ENCODE data around the gene MYADML2. TPM values are rescaled to one million over a fixed set of nuclear protein-coding genes. Genes with fewer than 3 reads are reported as not detected.

MYADML2 gene
- total and polyA plus RNA-seq, 2 of the 8 experiments (the other 6 are each of a cell fraction or from before 2014, with no cell fraction given): 0.26 to 0.47 TPM

- DNase-seq (ENCODE audit: low read depth in 1 of 2, low spot score in 2 of 2) (no peak), FAIRE-seq (no peak)
- H3K9me3 ChIP-seq (ENCODE audit: insufficient read depth in 2 of 2, low read depth in 1 of 2, low read length in 1 of 2): no peaks in the 10 kb centered on the region
- peak overlapping the region; percentile 81; the same call in 1 of the 2 replicates for H2BK15ac ChIP-seq (ENCODE audit: low read length)
- H4K8ac ChIP-seq (ENCODE audit: extremely low read depth, insufficient read depth, low read length): peak overlapping the region; percentile 30
- H3K79me1 ChIP-seq (ENCODE audit: low read depth, low read length): peaks cover 34% of the 10 kb centered on the region
- peaks cover 3 to 15% (median 5%) of the 10 kb centered on the region in 4 experiments; a peak in 5 of 8 replicates for H3K36me3 ChIP-seq (ENCODE audit: control insufficient read depth in 2 of 4, insufficient read depth in 4 of 4, low read length in 3 of 4)
- no peak overlapping the region for H3K4ac ChIP-seq (replicated peaks; ENCODE audit: insufficient read length, low read depth, low read length)
- H2BK5ac ChIP-seq (ENCODE audit: low read depth, low read length): peak overlapping the region; percentile 75; the same call in 1 of the 2 replicates
- 59% methylated on average over 9 of the region's 10 CpGs; no CpG with 5 or more reads in 1 of the 2 experiments for WGBS, 2 experiments (ENCODE audit: extremely low coverage in 1 of 2, insufficient coverage in 1 of 2, insufficient read length in 1 of 2, insufficient replicate concordance in 2 of 2, low coverage in 1 of 2, low lambda C conversion rate in 2 of 2, missing lambda C conversion rate in 1 of 2)
- no peak overlapping the region for H3K56ac ChIP-seq (replicated peaks; ENCODE audit: insufficient read length, low read depth, low read length)
- no peak overlapping the region for H3K23ac ChIP-seq (ENCODE audit: insufficient read length)
- no peak overlapping the region for H2AK5ac ChIP-seq (ENCODE audit: low read depth, low read length)
- no peak overlapping the region for H2BK120ac ChIP-seq (replicated peaks; ENCODE audit: low read depth, low read length)
- H4K20me1 ChIP-seq (replicated peaks in 1 of 2; ENCODE audit: control insufficient read depth in 1 of 2, insufficient read depth in 2 of 2, low read length in 2 of 2): peaks cover 8 to 24% of the 10 kb centered on the region in 2 experiments
- H3K23me2 ChIP-seq (ENCODE audit: low read depth, low read length): peaks cover 15% of the 10 kb centered on the region; the same call in 1 of the 2 replicates
- peak overlapping the region; percentile 78 to 88 for H3K4me2 ChIP-seq (ENCODE audit: insufficient read depth in 1 of 2, low read depth in 2 of 2, low read length in 2 of 2)
- H3K27ac ChIP-seq (ENCODE audit: low read depth, low read length): no peak overlapping the region; the same call in 1 of the 2 replicates
- no peak overlapping the region for H2BK20ac ChIP-seq (ENCODE audit: low read length)
- POLR2A ChIA-PET (ENCODE audit: partially characterized antibody): interaction anchor here (0.7 to 14.6 kb wide), 25 partner anchors 12 to 139 kb away, joined by 3 to 150 read pairs (median 4); partner anchors contain the start of genes ARHGDIA, MCRIP1, NPB and PCYT2
- H3K27me3 ChIP-seq (replicated peaks in 1 of 4; ENCODE audit: control insufficient read depth in 3 of 4, extremely low read depth in 1 of 4, insufficient read depth in 3 of 4, low read length in 3 of 4): peaks cover 0 to 12% (median 9%) of the 10 kb centered on the region in 4 experiments; a peak in 4 of 7 replicates
- no peak overlapping the region for H3K14ac ChIP-seq (ENCODE audit: insufficient read length)
- CTCF ChIA-PET (ENCODE audit: partially characterized antibody): interaction anchor here (0.6 to 2.5 kb wide), 11 partner anchors 9 to 168 kb away, joined by 3 to 12 read pairs (median 5); no protein-coding TSS in a partner anchor
- peak overlapping the region in 2 of 4 experiments; percentile 45 to 52; a peak in 3 of 7 replicates for H3K9ac ChIP-seq (replicated peaks in 1 of 4; ENCODE audit: extremely low read depth in 1 of 4, low read depth in 3 of 4, low read length in 3 of 4)
- H3K4me3 ChIP-seq (ENCODE audit: extremely low read depth in 1 of 4, insufficient read depth in 2 of 4, low read depth in 3 of 4, low read length in 4 of 4): peak overlapping the region; percentile 67 to 89 (median 70)
- peaks cover 12 to 54% of the 10 kb centered on the region in 2 experiments; a peak in 3 of 4 replicates for H3K79me2 ChIP-seq (ENCODE audit: control insufficient read depth in 1 of 2, insufficient read depth in 2 of 2, low read length in 2 of 2)
- peaks cover 0 to 41% (median 32%) of the 10 kb centered on the region in 4 experiments; a peak in 6 of 7 replicates for H3K4me1 ChIP-seq (replicated peaks in 1 of 4; ENCODE audit: control insufficient read depth in 3 of 4, insufficient read depth in 4 of 4, low read length in 3 of 4)
- H3K18ac ChIP-seq (ENCODE audit: extremely low read depth, low read length): no peak overlapping the region
- H4K5ac ChIP-seq (ENCODE audit: insufficient read length, low read depth, low read length): no peak overlapping the region
- H2AFZ ChIP-seq (ENCODE audit: low read length): no peak overlapping the region
- peak overlapping the region; percentile 68; the same call in 1 of the 2 replicates for H2BK12ac ChIP-seq (ENCODE audit: low read depth, low read length)
- H4K91ac ChIP-seq (replicated peaks; ENCODE audit: insufficient read length, low read length): peak overlapping the region; percentile 5
- TF ChIP-seq CTBP2 (IDR thresholded peaks at IDR 0.05; ENCODE audit: borderline replicate concordance, insufficient read depth, insufficient read length, low read length) (no peak), SP2 (IDR thresholded peaks at IDR 0.05; ENCODE audit: low read length) (no peak), MAX (IDR thresholded peaks at IDR 0.05) (no peak), ATF3 (IDR thresholded peaks at IDR 0.05; ENCODE audit: insufficient read depth, low read depth, low read length) (no peak), MAFK (IDR thresholded peaks at IDR 0.05; ENCODE audit: low read depth, low read length) (no peak), RNF2 (IDR thresholded peaks at IDR 0.05; ENCODE audit: borderline replicate concordance, low read depth, low read length, missing control alignments, poor library complexity, severe bottlenecking) (no peak), JUN (IDR thresholded peaks at IDR 0.05; ENCODE audit: low read depth, low read length) (no peak), PHF8 (conservative IDR thresholded peaks at IDR 0.05; ENCODE audit: low read depth, low read length) (no peak), SAP30 (IDR thresholded peaks at IDR 0.05; ENCODE audit: insufficient read depth, insufficient replicate concordance, low read length) (no peak), BRCA1 (IDR thresholded peaks at IDR 0.05; ENCODE audit: low read depth, low read length) (no peak)
Measured at GRCh38 chr17:81925860-81926450, 21.1 kb downstream of the MYADML2 start.
